Ovary (tissue), 9 donors: Measurements from ENCODE around the gene GALE. TPM values are rescaled to one million over a fixed set of nuclear protein-coding genes. Genes with fewer than 3 reads are reported as not detected.
"Not testable (repeated sequence)": the region's sequence is repeated elsewhere in the genome, so short reads cannot be mapped to it uniquely, and the experiment has no call there.

Source experiments
- DNase-seq, 5 donors: peaks; one replicate each; pipeline ENCODE4 v3.0.0-alpha.2; 2019 to 2020
- H3K27ac ChIP-seq, 2 donors: fragments of 200-600 bp; one replicate each; pipeline versions ENCODE4 v1.5.1 to v1.8.0; 2019 to 2022
- H3K27me3 ChIP-seq: fragments of 200-600 bp; one replicate; pipeline ENCODE4 v1.8.0; 2022
- H3K36me3 ChIP-seq: fragments of 200-600 bp; sonication (generic); one replicate; pipeline ENCODE4 v1.5.1; 2019
- H3K4me1 ChIP-seq: one replicate; pipeline ENCODE4 v1.8.1; 2013; ENCODE audit warnings: mild to moderate bottlenecking, moderate library complexity; ENCODE audit not compliant: insufficient read depth
- H3K4me3 ChIP-seq: fragments of 200-600 bp; sonication (generic); one replicate; pipeline ENCODE4 v1.5.1; 2017
- H3K9me3 ChIP-seq, 2 donors: fragments of 200-600 bp in 1 of 2; sonication (generic) in 1 of 2; one replicate each; pipeline versions ENCODE4 v1.5.1 to v1.8.1; 2013 to 2019; ENCODE audit warnings: mild to moderate bottlenecking in 1 of 2, moderate library complexity in 1 of 2
- CTCF ChIP-seq, 3 donors: fragments of 450-650 bp in 2 of 3; fragments of 200-600 bp in 1 of 3; IDR thresholded peaks; one replicate each; pipeline versions ENCODE4 v1.5.1 to v1.8.0; 2016 to 2022; ENCODE audit warnings: antibody characterized with exemption in 3 of 3, mild to moderate bottlenecking in 1 of 3
- EP300 ChIP-seq: sonication (generic); formaldehyde crosslinking; IDR thresholded peaks from one replicate; pipeline ENCODE4 v1.6.1; 2017; ENCODE audit warnings: antibody characterized with exemption
- POLR2A ChIP-seq: fragments of 450-650 bp; IDR thresholded peaks from one replicate; pipeline ENCODE4 v1.6.1; 2017; ENCODE audit warnings: antibody characterized with exemption, mild to moderate bottlenecking, moderate library complexity
- WGBS, 3 donors: extraction: QIAGEN DNeasy Blood & Tissue Kit in 1 of 3; methylation state at CpG; one replicate each; pipeline versions ENCODE4 v1.1.5 to v1.1.7; 2013 to 2017; 5-methylcytosine and 5-hydroxymethylcytosine counted together
- intact Hi-C, 4 donors: fragments of 100-400 bp; cut with DNase I; formaldehyde crosslinking; loops; one replicate each; pipeline versions ENCODE4 v1.11.0 to v1.15.1; 2022 to 2023
- polyA plus RNA-seq, 2 donors: library from polyadenylated mRNA; stranded (reverse); fragments of 200-250 nt in 1 of 2; fragments of 350-450 nt in 1 of 2; fragmentation: Illumina TruSeq in 1 of 2; extraction: RNeasy Lipid Tissue Mini Kit (QIAGEN cat#74804) in 1 of 2; gene quantifications; one replicate each; pipeline ENCODE4 v1.2.3, GENCODE V29; 2013 to 2014
- total RNA-seq, 7 donors: library from RNA; depleted of rRNA in 2 of 7; stranded (reverse); fragments of >200 nt in 2 of 7; fragmentation: NEBNext Ultra II Directional in 3 of 7; extraction: Animal tissue kit (Norgen Biotek cat#: 25700) in 3 of 7; gene quantifications; one replicate each; pipeline versions ENCODE4 v1.1.0 to v1.2.4, GENCODE V29; 2016 to 2023
- donor health status: DM: no; HTN: no; CAD: no; lungs with moderate emphysema.
- donor health status: DM: no; HTN: no; CAD: no.
- donor health status: Bipolar disorder and iron deficiency.
- donor health status: DM: yes; HTN: yes; CAD: no.
- donor health status: DM: no; HTN: no; CAD: no.
- donor health status: DM: yes; HTN: yes; CAD: no.

GALE gene
- total and polyA plus RNA-seq, 9 donors = 3.2 to 17.7 (median 12.3) TPM

- no peak overlapping the region for H3K27ac ChIP-seq
- H3K4me1 ChIP-seq = peaks cover 3% of the 10 kb centered on the region
- DNase-seq = no peak
- TF ChIP-seq CTCF (IDR thresholded peaks at IDR 0.05) = no peak
- no peak for TF ChIP-seq EP300
- TF ChIP-seq POLR2A = no peak
- WGBS, 3 donors = 80 to 86% (median 81%) methylated on average over 1 of the region's 1 CpG
- H3K9me3 ChIP-seq = no peaks in the 10 kb centered on the region
- intact Hi-C loops = no loop called here
- no peaks in the 10 kb centered on the region for H3K36me3 ChIP-seq
- no peak overlapping the region for H3K4me3 ChIP-seq
- H3K27me3 ChIP-seq = no peaks in the 10 kb centered on the region
Measured at GRCh38 chr1:23827717-23828116, 27.2 kb upstream of the GALE start.

- H3K4me3 ChIP-seq, intact Hi-C loops, H3K27ac ChIP-seq, H3K27me3 ChIP-seq, DNase-seq, H3K36me3 ChIP-seq, H3K4me1 ChIP-seq, H3K9me3 ChIP-seq: not testable (repeated sequence)
- WGBS, 3 donors = 95% methylated on average over 13 of the region's 13 CpGs
Measured at GRCh38 chr1:23826590-23826989, 26.0 kb upstream of the GALE start.

GRCh38 chr1:23825762-23826522 lies 25.4 kb upstream of the GALE start:
- Histone ChIP-seq H3K9me3 (no peaks in the 10 kb centered on the region), H3K4me3 (peak overlapping the region; percentile 74), H3K27me3 (no peaks in the 10 kb centered on the region), H3K36me3 (no peaks in the 10 kb centered on the region), H3K27ac (peak overlapping the region in 1 of 2 donors; percentile 75), H3K4me1 (peaks cover 3% of the 10 kb centered on the region)
- 51 to 66% (median 59%) methylated on average over 24 of the region's 24 CpGs for whole genome bisulfite sequencing, 3 donors
- TF ChIP-seq EP300 = no peak
- no peak for TF ChIP-seq POLR2A
- TF ChIP-seq CTCF (IDR thresholded peaks at IDR 0.05) = no peak
- no peak for DNase-seq
- intact Hi-C loops = no loop called here

GRCh38 chr1:23825076-23825761 lies 24.7 kb upstream of the GALE start, which contains the start of gene HMGCL:
HMGCL (minus strand) TSS chr1:23825429; CDS start chr1:23825415, 14 bp downstream.
- no peaks in the 10 kb centered on the region for H3K27me3 ChIP-seq
- H3K4me3 ChIP-seq = peak within 1 kb of the TSS; percentile 74
- TF ChIP-seq CTCF (IDR thresholded peaks at IDR 0.05) (no peak), POLR2A (peak; percentile 90), EP300 (no peak)
- H3K4me1 ChIP-seq = peaks cover 3% of the 10 kb centered on the region
- no peaks in the 10 kb centered on the region for H3K9me3 ChIP-seq
- no peaks in the 10 kb centered on the region for H3K36me3 ChIP-seq
- intact Hi-C loops = no loop called here
- peak within 1 kb of the TSS; percentile 75 to 90 for H3K27ac ChIP-seq
- 1% methylated on average over 34 to 42 of the region's 42 CpGs for WGBS, 3 donors
- peak; percentile 89 to 93 (median 92) for DNase-seq

GRCh38 chr1:23824711-23825075 lies 24.1 kb upstream of the GALE start:
- no peak for DNase-seq
- H3K4me3 ChIP-seq = peak overlapping the region; percentile 74
- no peaks in the 10 kb centered on the region for H3K36me3 ChIP-seq
- H3K27ac ChIP-seq = peak overlapping the region; percentile 75 to 90
- peaks cover 3% of the 10 kb centered on the region for H3K4me1 ChIP-seq
- H3K9me3 ChIP-seq = no peaks in the 10 kb centered on the region
- no peak for TF ChIP-seq CTCF (IDR thresholded peaks at IDR 0.05)
- TF ChIP-seq EP300 = no peak
- no peak for TF ChIP-seq POLR2A
- intact Hi-C loops = no loop called here
- 1 to 2% (median 1%) methylated on average over 8 of the region's 8 CpGs for WGBS, 3 donors
- H3K27me3 ChIP-seq = no peaks in the 10 kb centered on the region
